Subcutaneous abdominal adipose tissue (tissue), 5 donors: ENCODE measurements around the gene CORO2B.
"Not testable (repeated sequence)": the region's sequence is repeated elsewhere in the genome, so short reads cannot be mapped to it uniquely, and the experiment has no call there.

Experiments used
- H3K27ac ChIP-seq: one replicate; pipeline ENCODE4 v1.7.0; 2013; ENCODE audit warnings: low read depth, mild to moderate bottlenecking, inconsistent platforms, low read length, moderate library complexity
- H3K27me3 ChIP-seq, 5 donors: one replicate each; pipeline ENCODE4 v1.7.0; 2013; ENCODE audit warnings: low read length in 5 of 5, inconsistent platforms in 1 of 5; ENCODE audit not compliant: control insufficient read depth in 5 of 5, insufficient read depth in 4 of 5
- H3K36me3 ChIP-seq, 5 donors: one replicate each; pipeline ENCODE4 v1.7.0; 2013; ENCODE audit warnings: low read length in 5 of 5; ENCODE audit not compliant: control insufficient read depth in 5 of 5, insufficient read depth in 5 of 5
- H3K4me1 ChIP-seq, 5 donors: one replicate each; pipeline ENCODE4 v1.7.0; 2013; ENCODE audit warnings: low read length in 5 of 5, mild to moderate bottlenecking in 3 of 5, moderate library complexity in 1 of 5; ENCODE audit not compliant: control insufficient read depth in 5 of 5, insufficient read depth in 5 of 5
- H3K4me3 ChIP-seq, 5 donors: one replicate each; pipeline ENCODE4 v1.7.0; 2013; ENCODE audit warnings: low read length in 5 of 5, low read depth in 1 of 5
- H3K9ac ChIP-seq, 5 donors: one replicate each; pipeline ENCODE4 v1.7.0; 2013; ENCODE audit warnings: low read length in 5 of 5, mild to moderate bottlenecking in 4 of 5, moderate library complexity in 3 of 5
- H3K9me3 ChIP-seq, 5 donors: one replicate each; pipeline ENCODE4 v1.7.0; 2013; ENCODE audit warnings: low read length in 5 of 5; ENCODE audit not compliant: control insufficient read depth in 5 of 5
- donor health status: healthy.
- donor health status: healthy.
- donor health status: healthy.
- donor health status: healthy.
- donor health status: healthy.

CORO2B gene

GRCh38 chr15:68640791-68641331, 62.1 kb downstream of the CORO2B start:
- no peak overlapping the region for H3K9ac ChIP-seq
- H3K27ac ChIP-seq, result peak overlapping the region; percentile 6
- no peaks in the 10 kb centered on the region for H3K9me3 ChIP-seq
- peaks cover 0 to 4% (median 2%) of the 10 kb centered on the region in 5 donors for H3K36me3 ChIP-seq
- no peak overlapping the region for H3K4me3 ChIP-seq
- H3K27me3 ChIP-seq, result no peaks in the 10 kb centered on the region
- peaks cover 11 to 54% (median 38%) of the 10 kb centered on the region in 5 donors for H3K4me1 ChIP-seq

GRCh38 chr15:68641376-68641775, 62.6 kb downstream of the CORO2B start:
- H3K4me1 ChIP-seq, result peaks cover 11 to 54% (median 38%) of the 10 kb centered on the region in 5 donors
- H3K9ac ChIP-seq, result no peak overlapping the region
- H3K4me3 ChIP-seq, result no peak overlapping the region
- peak overlapping the region; percentile 6 for H3K27ac ChIP-seq
- no peaks in the 10 kb centered on the region for H3K9me3 ChIP-seq
- no peaks in the 10 kb centered on the region for H3K27me3 ChIP-seq
- H3K36me3 ChIP-seq, result peaks cover 0 to 4% (median 2%) of the 10 kb centered on the region in 5 donors

GRCh38 chr15:68642491-68642845, 63.7 kb downstream of the CORO2B start:
- H3K4me1 ChIP-seq, result peaks cover 7 to 43% (median 32%) of the 10 kb centered on the region in 5 donors
- H3K27me3 ChIP-seq, result no peaks in the 10 kb centered on the region
- H3K9ac ChIP-seq, result no peak overlapping the region
- no peak overlapping the region for H3K4me3 ChIP-seq
- peak overlapping the region; percentile 23 for H3K27ac ChIP-seq
- peaks cover 0 to 4% (median 2%) of the 10 kb centered on the region in 5 donors for H3K36me3 ChIP-seq
- no peaks in the 10 kb centered on the region for H3K9me3 ChIP-seq

- Histone ChIP-seq H3K27me3 (no peaks in the 10 kb centered on the region), H3K4me1 (peaks cover 7 to 35% (median 26%) of the 10 kb centered on the region in 5 donors), H3K9me3 (no peaks in the 10 kb centered on the region), H3K27ac (peak overlapping the region; percentile 24), H3K9ac (no peak overlapping the region), H3K36me3 (peaks cover 0 to 4% (median 2%) of the 10 kb centered on the region in 5 donors), H3K4me3 (no peak overlapping the region)
These were observed 64.5 kb downstream of the CORO2B start for GRCh38 chr15:68643216-68643830.

GRCh38 chr15:68644083-68644904, 65.5 kb downstream of the CORO2B start:
- Histone ChIP-seq H3K9ac (no peak overlapping the region), H3K4me3 (no peak overlapping the region), H3K27me3 (no peaks in the 10 kb centered on the region), H3K4me1 (peaks cover 4 to 27% (median 19%) of the 10 kb centered on the region in 5 donors), H3K27ac (peak overlapping the region; percentile 29), H3K36me3 (peaks cover 0 to 4% (median 2%) of the 10 kb centered on the region in 5 donors), H3K9me3 (no peaks in the 10 kb centered on the region)

GRCh38 chr15:68644996-68645395, 66.2 kb downstream of the CORO2B start:
- Histone ChIP-seq H3K27ac (no peak overlapping the region), H3K4me1 (peaks cover 4 to 24% (median 16%) of the 10 kb centered on the region in 5 donors), H3K36me3 (peaks cover 0 to 4% (median 2%) of the 10 kb centered on the region in 5 donors), H3K27me3 (no peaks in the 10 kb centered on the region), H3K9me3 (no peaks in the 10 kb centered on the region), H3K4me3 (no peak overlapping the region), H3K9ac (no peak overlapping the region)

- Histone ChIP-seq H3K27me3 (no peaks in the 10 kb centered on the region), H3K4me3 (no peak overlapping the region), H3K27ac (no peak overlapping the region), H3K36me3 (peaks cover 0 to 4% (median 2%) of the 10 kb centered on the region in 5 donors), H3K9me3 (no peaks in the 10 kb centered on the region), H3K9ac (no peak overlapping the region), H3K4me1 (peaks cover under 1 to 14% (median 5%) of the 10 kb centered on the region in 5 donors)
These were observed 67.4 kb downstream of the CORO2B start for GRCh38 chr15:68646156-68646555.

- Histone ChIP-seq H3K36me3 (peaks cover 0 to 4% (median 2%) of the 10 kb centered on the region in 5 donors), H3K9me3 (no peaks in the 10 kb centered on the region), H3K4me3 (no peak overlapping the region), H3K9ac (no peak overlapping the region), H3K27me3 (no peaks in the 10 kb centered on the region), H3K27ac (no peak overlapping the region), H3K4me1 (peaks cover 0 to 12% (median 4%) of the 10 kb centered on the region in 5 donors)
These were observed 67.9 kb downstream of the CORO2B start for GRCh38 chr15:68646696-68647095.

GRCh38 chr15:68647361-68647760, 68.6 kb downstream of the CORO2B start:
- H3K27me3 ChIP-seq, H3K27ac ChIP-seq, H3K36me3 ChIP-seq, H3K9ac ChIP-seq, H3K4me3 ChIP-seq, H3K9me3 ChIP-seq: not testable (repeated sequence)
- peaks cover 0 to 12% (median 4%) of the 10 kb centered on the region in 5 donors for H3K4me1 ChIP-seq
